Spleen (tissue), 11 donors: ENCODE data around the gene SUPT3H. TPM values are rescaled to one million over a fixed set of nuclear protein-coding genes. Genes with fewer than 3 reads are reported as not detected.

Experiments used
- DNase-seq: peaks from one replicate; pipeline ENCODE4 v3.0.0-alpha.2; 2020
- H3K27ac ChIP-seq, 8 donors: fragments of 200-600 bp; sonication (generic) in 7 of 8; 1 replicate in 4 of 8; 2 replicates in 4 of 8; pipeline versions ENCODE4 v1.5.0 to v1.8.0; 2016 to 2021; ENCODE audit warnings: inconsistent platforms in 4 of 8, mild to moderate bottlenecking in 4 of 8, moderate library complexity in 1 of 8
- H3K27me3 ChIP-seq, 7 donors: fragments of 200-600 bp; sonication (generic) in 6 of 7; replicated peaks in 1 of 7; 1 replicate in 4 of 7; 2 replicates in 3 of 7; pipeline versions ENCODE4 v1.5.0 to v1.8.0; 2016 to 2021; ENCODE audit warnings: inconsistent platforms in 3 of 7, mild to moderate bottlenecking in 1 of 7
- H3K36me3 ChIP-seq, 6 donors: fragments of 200-600 bp; sonication (generic) in 5 of 6; 1 replicate in 4 of 6; 2 replicates in 2 of 6; pipeline versions ENCODE4 v1.5.0 to v1.8.0; 2016 to 2021; ENCODE audit warnings: inconsistent platforms in 2 of 6
- H3K4me1 ChIP-seq, 6 donors: fragments of 200-600 bp; sonication (generic) in 5 of 6; 1 replicate in 3 of 6; 2 replicates in 3 of 6; pipeline versions ENCODE4 v1.5.0 to v1.8.0; 2016 to 2021; ENCODE audit warnings: inconsistent platforms in 3 of 6
- H3K4me3 ChIP-seq, 8 donors: fragments of 200-600 bp; sonication (generic) in 7 of 8; 1 replicate in 4 of 8; 2 replicates in 4 of 8; pipeline versions ENCODE4 v1.5.0 to v1.8.0; 2016 to 2021; ENCODE audit warnings: inconsistent platforms in 4 of 8, mild to moderate bottlenecking in 4 of 8, moderate library complexity in 2 of 8
- H3K9me3 ChIP-seq, 8 donors: fragments of 200-600 bp; sonication (generic) in 7 of 8; 1 replicate in 4 of 8; 2 replicates in 4 of 8; pipeline versions ENCODE4 v1.5.0 to v1.8.0; 2016 to 2021; ENCODE audit warnings: inconsistent platforms in 4 of 8
- CTCF ChIP-seq, 11 experiments: fragments of 200-600 bp in 7 of 11; fragments of 450-650 bp in 4 of 11; sonication (generic) in 4 of 11; IDR thresholded peaks in 8 of 11; conservative IDR thresholded peaks in 3 of 11; 1 replicate in 7 of 11; 2 replicates in 4 of 11; pipeline versions ENCODE4 v1.4.0 to v1.8.0; 2016 to 2021; ENCODE audit warnings: antibody characterized with exemption in 11 of 11, inconsistent platforms in 4 of 11, mild to moderate bottlenecking in 1 of 11
- POLR2A ChIP-seq, 3 donors: fragments of 450-650 bp; IDR thresholded peaks; one replicate each; pipeline ENCODE4 v1.5.1; 2017; ENCODE audit warnings: antibody characterized with exemption in 3 of 3, mild to moderate bottlenecking in 1 of 3
- POLR2AphosphoS5 ChIP-seq, 3 donors: sonication (generic); formaldehyde crosslinking; IDR thresholded peaks; one replicate each; pipeline ENCODE4 v1.5.1; 2017; ENCODE audit warnings: antibody characterized with exemption in 3 of 3
- WGBS, 5 donors: extraction: QIAGEN DNeasy Blood & Tissue Kit in 3 of 5; methylation state at CpG; one replicate each; pipeline versions ENCODE4 v1.1.5 to v1.1.7; 2013 to 2018; 5-methylcytosine and 5-hydroxymethylcytosine counted together
- intact Hi-C: fragments of 100-400 bp; cut with DNase I; formaldehyde crosslinking; loops from one replicate; pipeline ENCODE4 v1.15.0; 2023; ENCODE audit warnings: low total_unique reads
- polyA plus RNA-seq, 3 donors: library from polyadenylated mRNA; stranded (reverse); fragments of 200-250 nt; gene quantifications; one replicate each; pipeline ENCODE4 v1.2.1, GENCODE V29; 2013
- total RNA-seq, 7 donors: library from RNA; depleted of rRNA in 3 of 7; stranded (reverse); fragments of >200 nt in 3 of 7; fragmentation: NEBNext Ultra II Directional in 4 of 7; extraction: Animal tissue kit (Norgen Biotek cat#: 25700) in 4 of 7; gene quantifications; one replicate each; pipeline versions ENCODE4 v1.1.0 to v1.2.1, GENCODE V29; 2016 to 2021
- donor health status: healthy with polysubstance abuse.
- donor health status: DM: no; HTN: no; CAD: no; lungs with moderate emphysema.
- donor health status: DM: no; HTN: no; CAD: no.
- donor health status: Bipolar disorder and iron deficiency.
- donor health status: healthy.
- donor health status: DM: no; HTN: no; CAD: no.
- donor health status: DM: yes; HTN: yes; CAD: no.

SUPT3H gene
- total and polyA plus RNA-seq, 10 donors: 3.1 to 16.8 (median 6.2) TPM

- H3K9me3 ChIP-seq: no peaks in the 10 kb centered on the region
- no peak overlapping the region for H3K27ac ChIP-seq
- no peaks in the 10 kb centered on the region for H3K4me1 ChIP-seq
- no peaks in the 10 kb centered on the region for H3K27me3 ChIP-seq
- 89 to 94% (median 91%) methylated on average over 3 of the region's 3 CpGs for WGBS, 5 donors
- no peak overlapping the region for H3K4me3 ChIP-seq
- intact Hi-C loops: no loop called here
- H3K36me3 ChIP-seq: no peaks in the 10 kb centered on the region
- TF ChIP-seq CTCF (IDR thresholded peaks at IDR 0.05 in 8 of 11, conservative IDR thresholded peaks at IDR 0.05 in 3 of 11) (no peak), POLR2AphosphoS5 (IDR thresholded peaks at IDR 0.05) (no peak), POLR2A (IDR thresholded peaks at IDR 0.05) (no peak)
- DNase-seq: no peak
Observed at GRCh38 chr6:45260696-45261095, 117.0 kb downstream of the SUPT3H start.

GRCh38 chr6:45256697-45257695 is 120.7 kb downstream of the SUPT3H start:
- 83 to 88% (median 85%) methylated on average over 9 of the region's 9 CpGs for WGBS, 5 donors
- H3K9me3 ChIP-seq: no peaks in the 10 kb centered on the region
- no peak for DNase-seq
- intact Hi-C loops: no loop called here
- H3K4me1 ChIP-seq: no peaks in the 10 kb centered on the region
- no peak for TF ChIP-seq POLR2A (IDR thresholded peaks at IDR 0.05)
- no peak for TF ChIP-seq CTCF (IDR thresholded peaks at IDR 0.05 in 8 of 11, conservative IDR thresholded peaks at IDR 0.05 in 3 of 11)
- TF ChIP-seq POLR2AphosphoS5 (IDR thresholded peaks at IDR 0.05): no peak
- H3K4me3 ChIP-seq: no peak overlapping the region
- no peak overlapping the region for H3K27ac ChIP-seq
- no peaks in the 10 kb centered on the region for H3K27me3 ChIP-seq
- H3K36me3 ChIP-seq: no peaks in the 10 kb centered on the region

GRCh38 chr6:45255434-45255833 is 122.3 kb downstream of the SUPT3H start:
- no peak for DNase-seq
- no peak overlapping the region for H3K4me3 ChIP-seq
- WGBS, 5 donors: 96 to 97% (median 97%) methylated on average over 4 of the region's 4 CpGs
- TF ChIP-seq CTCF (IDR thresholded peaks at IDR 0.05 in 8 of 11, conservative IDR thresholded peaks at IDR 0.05 in 3 of 11): no peak
- H3K27ac ChIP-seq: no peak overlapping the region
- no peaks in the 10 kb centered on the region for H3K36me3 ChIP-seq
- no peaks in the 10 kb centered on the region for H3K27me3 ChIP-seq
- H3K9me3 ChIP-seq: no peaks in the 10 kb centered on the region
- no peaks in the 10 kb centered on the region for H3K4me1 ChIP-seq
- intact Hi-C loops: no loop called here

GRCh38 chr6:45254253-45254652 is 123.5 kb downstream of the SUPT3H start:
- TF ChIP-seq CTCF (IDR thresholded peaks at IDR 0.05 in 8 of 11, conservative IDR thresholded peaks at IDR 0.05 in 3 of 11) (no peak), POLR2AphosphoS5 (IDR thresholded peaks at IDR 0.05) (no peak), POLR2A (IDR thresholded peaks at IDR 0.05) (no peak)
- H3K9me3 ChIP-seq: no peaks in the 10 kb centered on the region
- no peaks in the 10 kb centered on the region for H3K36me3 ChIP-seq
- intact Hi-C loops: no loop called here
- H3K4me3 ChIP-seq: no peak overlapping the region
- H3K27me3 ChIP-seq: no peaks in the 10 kb centered on the region
- WGBS, 5 donors: 88 to 93% (median 92%) methylated on average over 1 of the region's 1 CpG
- no peaks in the 10 kb centered on the region for H3K4me1 ChIP-seq
- no peak for DNase-seq
- H3K27ac ChIP-seq: no peak overlapping the region
